NCI-H510A treated with DMSO at 0.1 percent for 48 hours (cell line): ENCODE data around the gene TRAF7.
"Not testable (repeated sequence)": the region's sequence is repeated elsewhere in the genome, so short reads cannot be mapped to it uniquely, and the experiment has no call there.

Experiments
- DNase-seq: peaks from one replicate; lab custom pipeline; 2025; lab: John Stamatoyannopoulos, UW

The TRAF7 gene

GRCh38 chr16:2200313-2200712 is 44.7 kb downstream of the TRAF7 start:
- no peak for DNase-seq

- DNase-seq: not testable (repeated sequence)
These were observed 47.6 kb downstream of the TRAF7 start for GRCh38 chr16:2203119-2203688.

DNA sequence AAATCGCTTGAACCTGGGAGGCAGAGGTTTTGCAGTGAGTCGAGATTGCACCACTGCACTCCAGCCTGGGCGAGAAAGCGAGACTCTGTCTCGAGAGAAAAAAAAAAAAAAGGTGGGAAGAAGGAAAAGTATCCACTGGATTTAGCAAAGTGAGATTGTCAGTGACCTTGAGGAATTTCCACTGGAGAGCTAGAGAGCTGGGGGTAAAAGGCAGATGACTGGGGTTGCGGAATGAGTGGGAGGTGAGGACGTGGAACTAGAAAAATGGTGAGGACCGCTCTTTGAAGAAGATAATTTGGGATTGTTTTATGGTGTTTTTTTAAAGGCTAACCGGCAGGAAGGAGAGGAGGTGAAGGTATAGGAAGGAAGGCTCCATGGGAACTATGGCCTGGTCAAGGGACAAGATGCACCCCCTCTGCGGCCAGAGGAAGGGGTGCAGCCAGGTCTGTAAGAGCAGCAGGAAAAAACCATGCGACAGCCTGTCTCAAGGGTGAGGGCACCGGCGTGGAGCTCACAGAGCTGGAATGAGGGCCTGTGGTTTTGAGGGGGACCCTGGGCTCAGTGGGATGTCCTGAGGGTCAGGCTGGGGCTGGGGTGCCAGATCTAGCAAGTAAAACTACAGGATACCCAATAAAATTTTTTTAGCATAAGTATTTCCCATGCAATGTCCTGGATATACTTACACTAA is 49.0 kb downstream of the TRAF7 start:
- DNase-seq: no peak

- DNase-seq: peak; percentile 64
These were observed 49.8 kb downstream of the TRAF7 start, which contains the start of gene MLST8 for GRCh38 chr16:2205104-2205966. TSS of gene MLST8 (plus strand) at chr16:2205454. CDS start at chr16:2206086, 632 bp downstream.

- DNase-seq: no peak
These were observed 50.4 kb downstream of the TRAF7 start for GRCh38 chr16:2205967-2206313.

DNA sequence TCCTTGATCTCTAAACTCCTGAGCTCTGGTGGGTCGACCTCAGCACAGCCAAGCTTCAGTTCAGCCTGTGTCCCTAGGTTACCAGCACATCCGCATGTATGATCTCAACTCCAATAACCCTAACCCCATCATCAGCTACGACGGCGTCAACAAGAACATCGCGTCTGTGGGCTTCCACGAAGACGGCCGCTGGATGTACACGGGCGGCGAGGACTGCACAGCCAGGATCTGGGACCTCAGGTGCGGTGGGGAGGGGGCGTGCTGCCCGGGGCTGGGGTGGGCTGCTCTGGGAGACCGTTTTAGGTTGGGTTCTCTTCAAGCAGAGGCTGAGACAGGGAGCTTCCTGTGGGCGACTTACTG is 50.8 kb downstream of the TRAF7 start:
- no peak for DNase-seq

- DNase-seq: no peak
These were observed 51.3 kb downstream of the TRAF7 start for GRCh38 chr16:2206780-2207433.

DNA sequence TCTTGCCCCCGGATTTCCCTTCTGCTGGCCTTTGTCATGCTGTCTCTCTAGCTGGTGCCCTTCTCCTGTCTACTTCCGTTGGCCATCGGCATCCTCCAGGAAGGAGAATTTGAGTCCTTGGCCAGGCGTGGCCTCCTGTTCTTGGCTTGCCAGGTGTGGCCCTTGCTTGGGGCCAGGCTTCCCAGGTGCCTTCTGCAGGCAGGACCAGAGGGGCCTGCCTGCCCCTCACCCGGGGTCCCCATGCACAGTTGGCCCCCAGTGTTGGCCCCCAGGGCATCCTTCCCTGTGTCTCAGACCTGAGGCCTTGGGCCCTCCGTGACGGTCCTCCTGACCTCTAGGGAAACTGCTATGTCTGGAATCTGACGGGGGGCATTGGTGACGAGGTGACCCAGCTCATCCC is 52.3 kb downstream of the TRAF7 start:
- no peak for DNase-seq

GRCh38 chr16:2208308-2208707 is 52.7 kb downstream of the TRAF7 start:
- no peak for DNase-seq

DNA sequence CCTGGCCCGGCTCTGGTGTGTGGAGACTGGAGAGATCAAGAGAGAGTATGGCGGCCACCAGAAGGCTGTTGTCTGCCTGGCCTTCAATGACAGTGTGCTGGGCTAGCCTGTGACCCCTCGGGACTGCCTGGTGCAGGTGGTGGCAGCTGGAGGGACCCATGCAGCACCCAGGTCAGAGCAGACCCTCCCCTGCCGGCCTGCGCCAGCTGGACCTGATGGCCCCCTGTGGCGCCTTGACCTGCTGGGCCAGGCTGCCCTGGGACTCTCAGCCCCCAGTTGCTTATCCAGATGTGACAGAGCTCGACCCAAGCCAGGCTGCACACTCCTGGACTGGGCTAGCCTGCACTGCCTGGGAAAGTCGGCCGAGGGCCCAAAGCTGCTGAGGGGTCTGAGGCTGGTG is 53.2 kb downstream of the TRAF7 start:
- no peak for DNase-seq

GRCh38 chr16:2209258-2210008 is 53.9 kb downstream of the TRAF7 start:
- no peak for DNase-seq

GRCh38 chr16:2210009-2210332 is 54.4 kb downstream of the TRAF7 start:
- DNase-seq: no peak

DNA sequence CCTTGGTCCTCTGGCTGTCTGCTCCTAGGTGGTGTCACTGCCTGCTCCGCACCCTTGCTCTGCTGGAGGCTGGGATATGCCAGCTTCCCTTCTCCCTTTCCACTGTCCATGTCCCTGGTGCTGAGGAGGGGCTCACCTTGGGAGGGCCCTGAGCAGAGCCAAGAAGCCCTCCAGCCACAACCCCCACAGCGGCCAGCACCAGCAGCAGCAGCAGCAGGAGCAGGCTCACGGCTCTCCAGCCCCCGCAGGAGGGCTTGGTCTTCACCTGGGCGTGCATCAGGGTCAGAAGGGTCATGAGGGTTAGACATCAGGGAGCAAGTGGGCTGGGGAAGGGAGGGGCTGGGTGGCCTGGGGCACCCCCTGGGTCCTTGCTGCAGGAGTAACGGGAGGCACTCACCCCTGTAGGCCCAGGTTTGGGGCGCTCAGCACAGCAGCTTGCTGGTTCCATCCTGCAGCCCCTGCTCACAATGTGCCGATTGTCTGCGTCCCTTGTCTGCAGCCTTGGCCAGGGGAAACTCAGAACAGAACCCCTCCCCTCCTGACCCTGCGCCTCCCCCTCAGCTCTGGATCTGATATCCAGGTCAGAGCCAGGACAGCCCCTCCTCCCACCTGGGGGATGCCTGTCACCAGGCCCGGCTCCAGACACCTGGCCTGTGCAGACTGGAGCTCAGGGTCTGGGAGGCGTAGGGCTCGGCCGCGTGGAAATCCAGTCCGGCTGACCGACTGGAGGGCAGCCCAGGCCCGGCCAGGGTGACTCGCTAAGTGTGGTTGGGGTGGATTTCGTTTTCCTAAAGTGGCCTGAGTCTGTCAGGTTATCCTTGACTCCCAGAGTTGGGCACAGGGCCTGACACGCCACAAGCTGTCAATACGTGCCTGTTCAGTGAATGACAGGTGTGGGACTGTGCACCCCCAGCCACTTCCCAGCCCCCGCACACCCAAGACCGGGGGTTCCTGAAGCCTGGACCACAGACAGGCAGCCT is 55.1 kb downstream of the TRAF7 start, which contains the start of gene BRICD5:
BRICD5 (minus strand) TSS at position 478 of the 980 bp plus-strand sequence; CDS start at position 448, 30 bp downstream.
- no peak for DNase-seq

DNA sequence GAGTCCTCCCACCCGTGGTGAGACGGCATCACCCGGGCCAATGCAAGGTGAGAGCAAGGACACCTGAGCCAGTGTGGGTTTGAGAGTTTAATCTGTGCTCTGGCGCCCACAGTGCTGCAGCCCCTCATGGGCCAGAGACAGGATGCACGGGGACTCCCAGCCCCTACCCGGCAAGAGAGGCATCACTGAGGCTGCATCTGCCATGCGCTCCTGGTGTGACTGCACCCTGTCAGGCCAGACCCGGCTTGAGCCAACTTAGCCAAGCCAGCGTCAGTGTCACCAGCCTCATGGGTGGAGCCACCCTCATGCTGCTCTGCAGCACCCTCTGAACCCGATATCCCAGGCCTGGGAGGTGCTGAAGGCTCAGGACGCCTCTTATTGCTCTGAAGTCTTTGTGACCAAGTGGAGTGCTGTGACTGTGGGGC is 56.4 kb downstream of the TRAF7 start:
- no peak for DNase-seq

DNA sequence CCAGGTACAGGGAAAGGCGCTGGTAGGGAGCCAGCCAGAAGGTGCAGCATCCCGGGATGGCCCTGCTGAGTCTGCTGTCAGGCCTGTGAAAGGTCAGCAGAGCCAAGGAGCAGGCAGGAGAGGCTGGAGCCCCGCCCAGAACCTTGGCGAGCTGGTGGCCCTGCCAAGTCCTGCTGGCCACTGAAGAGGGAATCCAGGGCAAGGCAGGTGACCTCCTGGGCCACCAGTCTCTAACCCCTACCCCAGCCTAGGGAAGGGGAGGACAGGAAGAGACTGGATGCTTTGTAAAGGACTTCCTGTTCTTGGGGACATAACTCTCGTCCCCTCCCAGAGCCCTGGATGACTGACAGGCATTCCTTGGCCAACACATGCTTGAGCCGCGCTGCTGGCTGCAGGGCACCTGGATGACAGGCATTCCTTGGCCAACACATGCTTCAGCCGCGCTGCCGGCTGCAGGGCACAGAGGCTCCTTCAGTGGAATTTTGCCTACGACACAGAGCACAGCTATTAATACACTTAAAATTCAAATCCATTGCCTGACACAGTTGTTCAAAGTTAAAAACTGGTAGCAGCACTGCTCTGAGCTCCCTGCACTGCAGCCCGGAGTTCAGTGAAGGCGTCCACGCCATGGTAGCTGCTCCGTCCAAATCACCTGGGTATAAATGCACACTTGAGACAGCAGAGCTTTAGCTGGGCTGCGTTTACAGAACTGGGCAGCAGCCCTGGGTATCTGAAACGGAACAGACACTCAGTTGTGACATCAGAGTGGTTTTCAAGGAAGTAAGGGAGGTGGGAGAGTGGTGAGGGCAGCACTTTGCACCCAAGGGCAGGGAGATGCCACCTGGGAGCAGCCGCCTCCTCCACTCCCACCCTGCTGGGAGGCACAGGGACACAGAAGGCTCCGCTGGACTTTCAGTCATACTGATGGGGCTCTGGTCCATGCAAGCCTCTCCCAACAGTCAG is 57.1 kb downstream of the TRAF7 start:
- no peak for DNase-seq

DNA sequence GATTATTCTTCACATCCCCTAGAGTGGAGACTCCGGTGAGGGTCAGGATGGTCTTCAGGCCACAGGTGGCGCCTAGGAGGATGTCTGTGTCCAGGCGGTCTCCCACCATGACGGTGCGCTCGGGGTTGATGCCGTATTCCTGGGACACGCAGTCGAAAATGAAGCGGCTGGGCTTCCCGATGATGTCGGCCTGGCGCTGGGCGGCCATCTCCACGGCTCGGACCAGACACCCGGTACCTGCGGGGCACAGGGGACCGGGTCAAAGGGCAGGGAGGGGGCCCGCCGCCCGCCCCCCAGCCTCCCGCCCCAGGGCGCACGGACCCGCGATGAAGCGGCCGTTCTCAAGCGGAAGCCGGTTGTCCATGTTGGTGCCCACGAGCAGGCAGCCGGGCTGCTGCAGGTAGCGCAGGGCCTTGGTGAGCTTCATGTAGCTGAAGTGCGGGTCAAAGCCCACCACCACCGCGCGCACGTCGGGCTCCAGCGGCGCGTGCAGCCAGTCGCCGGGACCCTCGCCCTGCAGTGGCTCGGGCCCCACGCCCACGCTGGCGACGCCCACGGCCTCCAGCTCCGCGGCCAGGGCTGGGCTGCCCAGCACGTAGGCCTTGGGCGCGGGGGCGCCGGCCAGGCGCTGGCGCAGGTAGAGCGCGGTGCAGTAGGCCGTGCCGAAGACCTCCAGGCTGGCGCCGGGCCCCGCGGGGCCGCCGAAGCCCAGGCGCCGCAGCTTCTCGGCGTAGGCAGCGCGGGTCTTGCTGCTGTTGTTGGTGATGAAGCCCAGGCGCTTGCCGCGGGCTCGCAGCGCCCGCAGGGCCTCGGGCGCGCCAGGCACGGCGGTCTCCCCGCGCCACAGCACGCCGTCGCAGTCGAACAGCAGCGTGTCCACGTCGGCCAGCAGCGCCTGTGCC is 58.5 kb downstream of the TRAF7 start:
- DNase-seq: no peak

- no peak for DNase-seq
These were observed 59.1 kb downstream of the TRAF7 start, which contains the start of gene PGP for GRCh38 chr16:2214719-2214968. TSS of gene PGP (minus strand) at chr16:2214840. CDS start at chr16:2214777, 63 bp downstream.

DNA sequence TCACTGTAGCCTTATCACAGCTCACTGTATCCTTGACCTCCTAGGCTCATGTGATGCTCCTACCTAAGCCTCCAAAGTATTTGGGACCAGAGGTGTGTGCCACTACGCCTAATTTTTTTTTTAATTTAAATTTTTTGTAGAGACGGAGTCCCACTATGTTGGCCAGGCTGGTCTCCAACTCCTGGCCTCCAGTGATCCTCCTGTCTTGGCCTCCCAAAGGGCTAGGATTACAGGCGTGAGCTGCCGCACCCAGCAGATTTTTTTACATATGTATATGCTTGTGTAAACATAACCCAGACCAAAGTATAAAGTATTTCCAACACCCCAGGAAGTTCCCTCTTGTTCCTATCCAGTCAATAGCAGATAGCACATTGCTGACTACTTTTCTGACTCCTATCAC is 60.7 kb downstream of the TRAF7 start:
- no peak for DNase-seq
